ENCODE data around the gene SCYL1.
"Not testable (repeated sequence)": the region's sequence is repeated elsewhere in the genome, so short reads cannot be mapped to it uniquely, and the experiment has no call there.

SCYL1 gene

DNA sequence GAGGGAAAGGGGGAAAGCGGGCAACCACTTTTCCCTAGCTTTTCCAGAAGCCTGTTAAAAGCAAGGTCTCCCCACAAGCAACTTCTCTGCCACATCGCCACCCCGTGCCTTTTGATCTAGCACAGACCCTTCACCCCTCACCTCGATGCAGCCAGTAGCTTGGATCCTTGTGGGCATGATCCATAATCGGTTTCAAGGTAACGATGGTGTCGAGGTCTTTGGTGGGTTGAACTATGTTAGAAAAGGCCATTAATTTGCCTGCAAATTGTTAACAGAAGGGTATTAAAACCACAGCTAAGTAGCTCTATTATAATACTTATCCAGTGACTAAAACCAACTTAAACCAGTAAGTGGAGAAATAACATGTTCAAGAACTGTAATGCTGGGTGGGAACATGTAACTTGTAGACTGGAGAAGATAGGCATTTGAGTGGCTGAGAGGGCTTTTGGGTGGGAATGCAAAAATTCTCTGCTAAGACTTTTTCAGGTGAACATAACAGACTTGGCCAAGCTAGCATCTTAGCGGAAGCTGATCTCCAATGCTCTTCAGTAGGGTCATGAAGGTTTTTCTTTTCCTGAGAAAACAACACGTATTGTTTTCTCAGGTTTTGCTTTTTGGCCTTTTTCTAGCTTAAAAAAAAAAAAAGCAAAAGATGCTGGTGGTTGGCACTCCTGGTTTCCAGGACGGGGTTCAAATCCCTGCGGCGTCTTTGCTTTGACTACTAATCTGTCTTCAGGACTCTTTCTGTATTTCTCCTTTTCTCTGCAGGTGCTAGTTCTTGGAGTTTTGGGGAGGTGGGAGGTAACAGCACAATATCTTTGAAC, 19.2 kb upstream of the SCYL1 start:
- no peak for DNase-seq (ENCODE audit: low read depth in 2 of 2)

DNA sequence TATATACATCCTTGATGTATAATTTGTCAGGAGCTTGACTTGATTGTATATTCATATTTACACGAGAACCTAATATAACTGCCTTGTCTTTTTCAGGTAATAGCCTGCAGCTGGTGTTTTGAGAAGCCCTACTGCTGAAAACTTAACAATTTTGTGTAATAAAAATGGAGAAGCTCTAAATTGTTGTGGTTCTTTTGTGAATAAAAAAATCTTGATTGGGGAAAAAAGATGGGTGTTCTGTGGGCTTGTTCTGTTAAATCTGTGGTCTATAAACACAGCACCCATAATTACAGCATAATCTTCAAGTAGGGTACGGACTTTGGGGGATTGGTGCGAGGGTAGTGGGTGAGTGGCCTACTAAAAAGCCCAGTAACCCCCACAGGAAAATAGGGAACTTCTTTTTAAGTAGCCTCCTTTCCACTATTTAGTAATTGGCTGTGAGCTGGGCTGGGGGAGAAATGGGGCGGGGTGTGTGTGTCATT, 18.6 kb upstream of the SCYL1 start:
- no peak for DNase-seq (ENCODE audit: low read depth in 2 of 2)

DNA sequence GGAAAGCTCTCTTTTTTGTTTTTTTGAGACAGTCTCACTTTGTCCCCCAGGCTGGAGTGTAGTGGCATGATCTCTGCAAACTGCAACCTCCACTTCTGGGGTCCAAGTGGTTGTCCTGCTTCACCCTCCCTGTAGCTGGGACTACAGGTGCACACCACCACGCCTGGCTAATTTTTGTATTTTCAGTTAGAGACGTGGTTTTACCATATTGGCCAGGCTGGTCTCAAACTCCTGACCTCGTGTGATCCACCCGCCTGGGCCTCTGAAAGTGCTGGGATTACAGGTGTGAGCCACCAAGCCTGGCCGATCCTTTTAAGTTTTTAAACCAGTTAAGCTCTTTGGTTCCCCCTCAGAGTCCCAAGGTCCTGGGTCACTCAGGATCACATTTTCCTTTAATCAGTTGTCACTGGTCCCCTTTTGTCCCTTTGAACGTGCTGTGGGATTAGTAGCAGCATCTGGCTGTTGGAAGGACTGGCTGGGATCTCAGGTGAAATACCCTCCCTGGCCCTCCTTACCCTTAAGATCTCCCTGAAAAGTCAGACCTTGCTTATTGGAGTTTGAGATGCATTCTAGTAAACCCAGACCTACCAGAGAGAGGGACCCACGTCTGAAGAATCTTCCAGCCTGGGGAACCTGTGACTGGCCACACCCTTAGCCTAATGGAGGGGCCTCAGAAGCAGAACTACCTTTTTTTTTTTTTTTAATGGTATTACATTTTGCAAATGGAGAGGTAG, 17.9 kb upstream of the SCYL1 start:
- peak in 1 of 2 experiments; percentile 89 for DNase-seq (ENCODE audit: low read depth in 2 of 2)

GRCh38 chr11:65512311-65512710, 12.6 kb upstream of the SCYL1 start:
- not testable (repeated sequence) for DNase-seq (ENCODE audit: low read depth in 2 of 2)

DNA sequence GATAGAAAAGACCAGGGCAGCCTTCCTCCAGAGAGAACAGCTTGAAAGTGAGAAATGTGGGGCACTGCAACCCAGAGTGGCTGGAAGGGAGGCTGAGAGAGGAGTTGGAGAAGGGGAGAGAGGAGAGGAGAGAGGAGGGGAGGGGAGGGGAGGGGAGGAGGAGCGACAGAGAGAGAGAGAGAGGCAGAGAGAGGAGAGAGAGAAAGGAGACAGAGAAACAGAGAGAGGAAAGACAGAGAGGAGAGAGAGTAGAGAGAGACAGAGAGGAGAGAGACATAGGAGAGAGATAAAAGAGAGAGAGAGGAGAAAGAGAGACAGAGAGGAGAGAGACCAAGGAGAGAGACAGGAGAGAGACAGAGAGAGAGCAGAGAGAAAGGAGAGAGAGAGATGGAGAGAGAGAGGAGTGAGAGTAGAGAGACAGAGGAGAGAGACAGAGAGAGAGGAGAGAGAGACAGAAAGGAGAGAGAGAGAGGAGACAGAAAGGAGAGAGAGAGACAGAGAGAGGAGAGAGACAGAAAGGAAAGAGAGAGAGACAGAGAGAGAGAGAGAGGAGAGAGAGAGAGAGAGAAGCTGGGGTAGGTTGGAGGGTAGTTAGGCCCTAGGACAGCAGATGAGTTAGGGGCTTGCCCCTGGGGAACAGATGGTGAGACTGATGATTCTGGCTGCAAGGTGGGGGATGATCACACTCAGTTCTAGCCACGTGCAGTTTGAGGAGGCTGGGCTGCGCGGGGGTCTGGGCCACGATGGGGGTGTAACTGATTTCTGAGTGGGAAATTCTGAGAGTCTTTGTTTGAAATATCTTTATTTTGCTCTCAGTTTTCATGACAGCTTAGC, 8.5 kb upstream of the SCYL1 start:
- DNase-seq (ENCODE audit: low read depth in 2 of 2) = no peak

- DNase-seq (ENCODE audit: low read depth in 2 of 2) = not testable (repeated sequence)
Measured at GRCh38 chr11:65518941-65519549, 5.8 kb upstream of the SCYL1 start.

GRCh38 chr11:65521777-65522521, 2.9 kb upstream of the SCYL1 start:
- DNase-seq (ENCODE audit: low read depth in 2 of 2) = not testable (repeated sequence)

DNA sequence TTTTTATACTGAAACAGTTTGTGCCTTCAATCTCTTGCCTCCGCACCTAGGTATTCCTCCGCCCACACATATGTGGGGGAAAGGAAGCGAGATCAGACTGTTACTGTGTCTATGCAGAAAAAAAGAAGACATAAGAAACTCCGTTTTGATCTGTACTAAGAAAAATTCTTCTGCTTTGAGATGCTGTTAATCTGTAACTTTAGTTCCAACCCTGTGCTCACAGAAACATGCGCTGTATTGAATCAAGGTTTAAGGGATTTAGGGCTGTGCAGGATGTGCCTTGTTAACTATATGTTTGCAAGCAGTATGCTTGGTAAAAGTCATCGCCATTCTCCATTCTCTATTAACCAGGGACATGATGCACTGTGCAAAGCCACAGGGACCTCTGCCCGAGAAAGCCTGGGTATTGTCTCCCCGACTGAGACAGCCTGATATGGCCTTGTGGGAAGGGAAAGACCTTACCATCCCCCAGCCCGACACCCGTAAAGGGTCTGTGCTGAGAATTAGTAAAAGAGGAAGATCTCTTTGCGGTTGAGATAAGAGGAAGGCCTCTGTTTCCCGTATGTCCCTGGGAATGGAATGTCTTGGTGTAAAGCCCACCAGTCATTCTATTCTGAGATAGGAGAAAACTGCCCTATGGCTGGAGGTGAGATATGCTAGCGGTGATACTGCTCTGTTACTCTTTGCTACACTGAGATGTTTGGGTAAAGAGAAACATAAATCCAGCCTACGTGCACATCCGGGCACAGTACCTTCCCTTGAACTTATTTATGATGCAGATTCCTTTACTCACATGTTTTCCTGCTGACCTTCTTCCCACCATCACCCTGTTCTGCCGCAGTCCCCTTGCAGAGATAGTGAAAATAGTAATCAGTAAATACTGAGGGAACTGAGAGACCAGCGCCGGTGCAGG, 1.9 kb upstream of the SCYL1 start:
- not testable (repeated sequence) for DNase-seq (ENCODE audit: low read depth in 2 of 2)

- not testable (repeated sequence) for DNase-seq (ENCODE audit: low read depth in 2 of 2)
Measured at GRCh38 chr11:65523631-65523968, 1.3 kb upstream of the SCYL1 start.

DNA sequence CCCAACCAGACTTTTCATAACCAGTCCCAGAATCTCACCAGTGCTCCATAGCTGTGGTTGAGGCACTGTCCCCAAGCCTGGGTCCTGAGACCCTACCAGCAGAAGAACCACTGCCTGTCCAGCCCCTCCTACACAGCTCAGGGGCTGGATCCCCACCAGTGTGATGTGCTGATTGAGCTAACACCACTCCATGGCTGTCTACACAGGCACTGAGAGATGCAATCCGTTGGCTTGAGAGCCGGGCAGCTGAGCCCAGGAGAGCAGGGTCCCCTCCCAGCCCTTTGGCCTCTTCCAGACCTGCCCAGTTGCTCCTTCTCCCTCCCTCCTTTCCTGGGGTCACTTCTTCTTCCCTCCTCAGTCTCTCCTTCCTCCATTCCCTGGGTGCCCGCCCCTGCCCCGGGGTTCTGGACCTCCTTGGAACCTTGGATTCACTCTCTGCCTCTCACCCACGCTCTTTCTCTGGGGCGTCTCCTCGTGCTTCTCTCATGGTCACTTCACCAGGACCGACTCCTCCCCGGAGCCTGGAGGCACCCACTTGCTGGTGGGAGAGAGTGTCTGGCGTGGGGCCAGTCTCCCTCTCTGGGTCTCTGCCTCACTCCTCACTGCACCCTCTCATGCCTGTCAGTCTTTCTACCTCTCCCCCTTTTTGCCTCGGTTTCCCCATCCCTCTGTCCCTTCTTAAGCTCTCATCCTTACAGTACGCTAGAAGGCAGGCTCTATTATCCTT, 706 bp upstream of the SCYL1 start:
- DNase-seq (ENCODE audit: low read depth in 2 of 2) = no peak

GRCh38 chr11:65525546-65526480, 930 bp downstream of the SCYL1 start:
- no peak for DNase-seq (ENCODE audit: low read depth in 2 of 2)

GRCh38 chr11:65526744-65527143, 1.9 kb downstream of the SCYL1 start:
- DNase-seq (ENCODE audit: low read depth in 2 of 2) = no peak

DNA sequence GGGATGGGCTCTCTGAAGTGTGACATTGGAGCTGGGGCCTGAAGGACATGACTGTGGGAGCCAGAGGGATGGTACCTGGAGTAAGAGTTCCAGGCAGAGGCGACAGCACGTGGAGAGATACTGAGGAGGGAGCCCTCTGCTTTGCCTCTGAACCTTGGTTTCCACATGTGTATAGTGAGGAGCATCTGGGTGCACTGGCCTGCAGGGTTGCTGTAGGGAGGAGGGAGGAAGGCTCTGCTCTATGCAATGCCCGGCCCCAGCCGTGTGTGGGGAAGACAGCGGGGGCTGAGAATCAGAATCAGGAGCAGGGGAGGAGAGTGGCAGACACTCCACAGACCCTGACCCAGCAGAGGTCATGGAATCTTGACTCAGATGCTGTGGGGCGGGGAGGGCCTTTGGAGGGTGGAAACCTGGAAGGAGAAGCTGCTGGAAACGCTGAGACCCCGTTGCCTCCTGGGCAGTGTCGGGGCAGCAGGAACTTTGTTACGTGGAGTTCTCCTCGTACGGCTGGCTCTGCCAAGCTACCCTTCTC, 4.0 kb downstream of the SCYL1 start:
- no peak for DNase-seq (ENCODE audit: low read depth in 2 of 2)

GRCh38 chr11:65529475-65530156, 4.7 kb downstream of the SCYL1 start:
- no peak for DNase-seq (ENCODE audit: low read depth in 2 of 2)

DNA sequence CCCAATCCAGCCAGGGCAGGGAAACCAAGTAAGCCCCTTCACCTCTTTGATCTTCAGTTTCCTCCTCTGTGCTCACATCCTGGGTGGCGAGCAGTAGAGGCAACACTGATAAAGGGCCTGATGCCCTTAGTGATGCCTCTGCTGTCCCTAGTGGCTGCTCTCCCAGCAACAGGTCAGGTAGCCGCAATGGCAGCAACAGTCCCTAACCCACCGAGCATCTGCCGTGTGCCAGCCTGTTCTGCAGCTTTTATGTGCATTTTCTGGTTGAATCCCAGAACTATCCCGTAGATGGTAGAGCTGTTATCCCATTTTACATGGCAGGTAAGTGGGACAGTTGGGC, 5.2 kb downstream of the SCYL1 start:
- DNase-seq (ENCODE audit: low read depth in 2 of 2) = no peak

- no peak for DNase-seq (ENCODE audit: low read depth in 2 of 2)
Measured at GRCh38 chr11:65532388-65533064, 7.6 kb downstream of the SCYL1 start.

DNA sequence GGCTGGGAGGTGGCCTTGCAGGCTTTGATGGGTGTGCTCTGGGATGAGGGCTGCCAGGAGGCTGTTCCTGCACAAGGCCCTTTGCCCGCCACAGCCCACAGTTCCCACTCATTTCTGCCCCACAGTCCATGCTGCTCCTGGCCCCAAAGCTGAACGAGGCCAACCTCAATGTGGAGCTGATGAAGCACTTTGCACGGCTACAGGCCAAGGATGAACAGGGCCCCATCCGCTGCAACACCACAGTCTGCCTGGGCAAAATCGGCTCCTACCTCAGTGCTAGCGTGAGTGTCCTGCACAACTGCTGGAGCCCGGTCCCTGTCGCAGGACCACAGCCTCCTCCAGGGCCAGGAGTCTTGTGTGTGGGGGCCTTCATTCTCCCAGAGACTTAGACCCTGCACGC, 10.2 kb downstream of the SCYL1 start:
- no peak for DNase-seq (ENCODE audit: low read depth in 2 of 2)
